ENCODE results near the gene ANKS1B.
"Not testable (repeated sequence)": the region's sequence is repeated elsewhere in the genome, so short reads cannot be mapped to it uniquely, and the experiment has no call there.

The ANKS1B gene

GRCh38 chr12:99870085-99870484, 114.7 kb downstream of the ANKS1B start:
- DNase-seq (ENCODE audit: low spot score), result no peak

- DNase-seq (ENCODE audit: low spot score), result no peak
Observed at GRCh38 chr12:99861731-99862130, 123.0 kb downstream of the ANKS1B start.

GRCh38 chr12:99859126-99859525, 125.6 kb downstream of the ANKS1B start:
- no peak for DNase-seq (ENCODE audit: low spot score)

GRCh38 chr12:99852666-99853065, 132.1 kb downstream of the ANKS1B start:
- no peak for DNase-seq (ENCODE audit: low spot score)

GRCh38 chr12:99847936-99848335, 136.8 kb downstream of the ANKS1B start:
- DNase-seq (ENCODE audit: low spot score), result no peak

- DNase-seq (ENCODE audit: low spot score), result no peak
Observed at GRCh38 chr12:99834710-99835109, 150.0 kb downstream of the ANKS1B start.

- DNase-seq (ENCODE audit: low spot score), result no peak
Observed at GRCh38 chr12:99833397-99833796, 151.3 kb downstream of the ANKS1B start.

- no peak for DNase-seq (ENCODE audit: low spot score)
Observed at GRCh38 chr12:99824900-99825542, 159.7 kb downstream of the ANKS1B start.

- no peak for DNase-seq (ENCODE audit: low spot score)
Observed at GRCh38 chr12:99822273-99822672, 162.5 kb downstream of the ANKS1B start.

- peak; percentile 60 for DNase-seq (ENCODE audit: low spot score)
Observed at GRCh38 chr12:99810718-99811593, 173.8 kb downstream of the ANKS1B start.

- DNase-seq (ENCODE audit: low spot score), result no peak
Observed at GRCh38 chr12:99809909-99810308, 174.8 kb downstream of the ANKS1B start.

- DNase-seq (ENCODE audit: low spot score), result no peak
Observed at GRCh38 chr12:99806304-99806703, 178.4 kb downstream of the ANKS1B start.

GRCh38 chr12:99804715-99805114, 180.0 kb downstream of the ANKS1B start:
- no peak for DNase-seq (ENCODE audit: low spot score)

GRCh38 chr12:99800605-99801004, 184.1 kb downstream of the ANKS1B start:
- DNase-seq (ENCODE audit: low spot score), result no peak

GRCh38 chr12:99797931-99798330, 186.8 kb downstream of the ANKS1B start:
- not testable (repeated sequence) for DNase-seq (ENCODE audit: low spot score)

- no peak for DNase-seq (ENCODE audit: low spot score)
Observed at GRCh38 chr12:99783421-99783820, 201.3 kb downstream of the ANKS1B start.

- DNase-seq (ENCODE audit: low spot score), result no peak
Observed at GRCh38 chr12:99772274-99772673, 212.5 kb downstream of the ANKS1B start.

GRCh38 chr12:99771659-99772058, 213.1 kb downstream of the ANKS1B start:
- no peak for DNase-seq (ENCODE audit: low spot score)

GRCh38 chr12:99769396-99769980, 215.2 kb downstream of the ANKS1B start:
- no peak for DNase-seq (ENCODE audit: low spot score)

GRCh38 chr12:99768758-99769157, 216.0 kb downstream of the ANKS1B start:
- DNase-seq (ENCODE audit: low spot score), result no peak

GRCh38 chr12:99767809-99768208, 216.9 kb downstream of the ANKS1B start:
- peak; percentile 61 for DNase-seq (ENCODE audit: low spot score)

- no peak for DNase-seq (ENCODE audit: low spot score)
Observed at GRCh38 chr12:99766408-99766807, 218.3 kb downstream of the ANKS1B start.

- DNase-seq (ENCODE audit: low spot score), result no peak
Observed at GRCh38 chr12:99765469-99766114, 219.1 kb downstream of the ANKS1B start.
